NB4 (cell line): ENCODE results near the gene SLC22A23.

Experiments
- DNase-seq: peaks from one replicate; pipeline ENCODE4 v3.0.0; 2010; ENCODE audit warnings: low read depth
- H3K4me3 ChIP-seq: one replicate; pipeline ENCODE4 v1.5.1; 2011; ENCODE audit warnings: mild to moderate bottlenecking, low read depth, low read length, moderate library complexity
- MYC ChIP-seq: IDR thresholded peaks from 2 replicates; pipeline ENCODE4 v1.6.1; 2011; ENCODE audit warnings: low read depth, low read length
- POLR2A ChIP-seq: IDR thresholded peaks from 2 replicates; pipeline ENCODE4 v1.6.1; 2011; ENCODE audit warnings: mild to moderate bottlenecking; ENCODE audit not compliant: insufficient read length; ENCODE audit errors: extremely low read depth
- TF ChIP-seq, protein P1 (sequence below): IDR thresholded peaks from 2 replicates; pipeline ENCODE4 v1.6.1; 2011; ENCODE audit warnings: low read depth, low read length
- TF ChIP-seq, protein P2 (sequence below): IDR thresholded peaks from one replicate; pipeline ENCODE4 v1.5.1; 2012; ENCODE audit warnings: low read depth, low read length

The SLC22A23 gene

DNA sequence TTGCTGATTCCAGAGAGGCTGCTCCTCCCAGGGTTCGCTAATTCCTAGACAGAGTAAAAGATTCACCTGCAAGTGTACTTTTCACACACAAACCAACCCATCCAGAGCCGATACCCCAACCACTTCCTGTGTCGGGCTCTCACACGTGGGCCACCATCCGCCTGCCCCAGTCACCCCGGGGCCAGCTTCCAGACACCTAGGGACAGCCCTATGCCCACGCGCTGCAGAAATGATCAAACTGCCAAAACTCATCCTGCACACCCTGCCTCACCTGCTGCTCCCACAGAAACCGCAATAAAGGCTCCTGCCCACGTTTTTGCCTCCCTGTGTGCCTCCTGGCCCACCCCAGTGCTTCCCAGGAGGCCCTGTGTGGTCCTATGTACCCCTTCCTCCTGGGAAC is 138.6 kb downstream of the SLC22A23 start:
- H3K4me3 ChIP-seq = no peak overlapping the region
- TF ChIP-seq, protein P1, sequence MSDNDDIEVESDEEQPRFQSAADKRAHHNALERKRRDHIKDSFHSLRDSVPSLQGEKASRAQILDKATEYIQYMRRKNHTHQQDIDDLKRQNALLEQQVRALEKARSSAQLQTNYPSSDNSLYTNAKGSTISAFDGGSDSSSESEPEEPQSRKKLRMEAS = no peak
- TF ChIP-seq MYC (no peak), POLR2A (no peak)
- TF ChIP-seq, protein P2, sequence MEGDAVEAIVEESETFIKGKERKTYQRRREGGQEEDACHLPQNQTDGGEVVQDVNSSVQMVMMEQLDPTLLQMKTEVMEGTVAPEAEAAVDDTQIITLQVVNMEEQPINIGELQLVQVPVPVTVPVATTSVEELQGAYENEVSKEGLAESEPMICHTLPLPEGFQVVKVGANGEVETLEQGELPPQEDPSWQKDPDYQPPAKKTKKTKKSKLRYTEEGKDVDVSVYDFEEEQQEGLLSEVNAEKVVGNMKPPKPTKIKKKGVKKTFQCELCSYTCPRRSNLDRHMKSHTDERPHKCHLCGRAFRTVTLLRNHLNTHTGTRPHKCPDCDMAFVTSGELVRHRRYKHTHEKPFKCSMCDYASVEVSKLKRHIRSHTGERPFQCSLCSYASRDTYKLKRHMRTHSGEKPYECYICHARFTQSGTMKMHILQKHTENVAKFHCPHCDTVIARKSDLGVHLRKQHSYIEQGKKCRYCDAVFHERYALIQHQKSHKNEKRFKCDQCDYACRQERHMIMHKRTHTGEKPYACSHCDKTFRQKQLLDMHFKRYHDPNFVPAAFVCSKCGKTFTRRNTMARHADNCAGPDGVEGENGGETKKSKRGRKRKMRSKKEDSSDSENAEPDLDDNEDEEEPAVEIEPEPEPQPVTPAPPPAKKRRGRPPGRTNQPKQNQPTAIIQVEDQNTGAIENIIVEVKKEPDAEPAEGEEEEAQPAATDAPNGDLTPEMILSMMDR = no peak
- no peak for DNase-seq

DNA sequence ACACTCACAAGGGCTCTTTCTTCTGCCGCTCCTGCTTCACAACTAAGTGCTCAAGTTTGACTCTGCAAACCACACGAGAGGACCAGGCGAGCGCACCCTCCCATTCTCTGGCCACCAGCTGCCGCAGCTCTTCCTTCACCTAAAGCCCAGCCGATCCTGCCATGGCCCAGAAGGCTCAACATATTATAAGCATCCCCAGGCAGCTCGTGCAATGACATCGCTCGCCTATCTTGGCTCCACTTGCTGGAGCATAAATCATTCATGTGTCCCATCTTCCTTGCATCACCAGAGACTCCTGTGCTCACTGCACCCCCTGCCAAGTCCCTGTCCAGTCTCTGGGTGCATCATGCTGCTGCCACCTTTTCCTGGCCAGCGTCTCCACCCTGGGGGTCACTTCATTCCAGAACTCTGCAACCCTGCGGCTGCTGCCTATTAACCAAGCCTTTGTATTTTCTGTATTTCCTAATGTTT is 139.1 kb downstream of the SLC22A23 start:
- DNase-seq = no peak
- no peak for TF ChIP-seq MYC
- TF ChIP-seq, protein P2 = no peak
- TF ChIP-seq, protein P1 = no peak
- no peak for TF ChIP-seq POLR2A
- no peak overlapping the region for H3K4me3 ChIP-seq

DNA sequence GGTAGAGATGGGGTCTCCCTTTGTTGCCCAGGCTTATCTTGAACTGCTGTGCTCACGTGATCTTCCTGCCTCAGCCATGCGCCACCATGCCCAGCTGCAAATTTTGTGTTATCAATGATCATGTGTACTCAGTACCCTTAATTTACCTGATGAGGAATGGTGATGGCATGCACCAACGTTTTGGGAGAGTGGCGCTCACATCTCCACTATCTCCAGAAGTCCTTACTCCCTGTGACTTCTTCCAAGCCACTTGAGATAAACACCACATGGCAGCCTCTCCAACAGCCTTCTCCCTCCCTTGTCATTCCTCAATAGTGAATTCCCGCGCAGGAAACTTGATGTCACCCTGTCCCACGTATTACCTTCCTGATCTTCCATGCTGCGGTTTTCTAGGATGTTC is 140.0 kb downstream of the SLC22A23 start:
- TF ChIP-seq POLR2A (no peak), MYC (no peak)
- TF ChIP-seq, protein P1 = no peak
- TF ChIP-seq, protein P2 = no peak
- no peak overlapping the region for H3K4me3 ChIP-seq
- no peak for DNase-seq

DNA sequence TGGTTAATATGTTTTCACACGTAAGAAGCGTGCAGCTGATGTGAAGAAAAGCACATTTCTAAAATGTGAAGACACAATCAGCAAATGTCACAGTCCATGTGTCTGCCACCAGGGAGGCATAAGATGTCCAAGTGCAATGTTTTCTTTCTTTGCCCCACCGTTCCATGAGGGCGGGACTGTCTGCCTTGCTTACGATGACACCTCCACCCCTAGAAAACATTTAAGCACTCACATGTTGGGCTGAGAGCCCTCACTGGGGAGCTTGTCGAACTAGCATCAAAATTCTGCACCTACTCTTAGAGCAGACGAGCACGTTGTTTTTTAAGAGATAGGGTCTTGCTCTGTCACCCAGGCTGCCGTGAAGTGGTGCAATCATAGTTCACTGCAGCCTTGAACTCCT is 140.5 kb downstream of the SLC22A23 start:
- TF ChIP-seq, protein P2 = no peak
- TF ChIP-seq POLR2A (no peak), MYC (no peak)
- TF ChIP-seq, protein P1 = no peak
- no peak for DNase-seq

DNA sequence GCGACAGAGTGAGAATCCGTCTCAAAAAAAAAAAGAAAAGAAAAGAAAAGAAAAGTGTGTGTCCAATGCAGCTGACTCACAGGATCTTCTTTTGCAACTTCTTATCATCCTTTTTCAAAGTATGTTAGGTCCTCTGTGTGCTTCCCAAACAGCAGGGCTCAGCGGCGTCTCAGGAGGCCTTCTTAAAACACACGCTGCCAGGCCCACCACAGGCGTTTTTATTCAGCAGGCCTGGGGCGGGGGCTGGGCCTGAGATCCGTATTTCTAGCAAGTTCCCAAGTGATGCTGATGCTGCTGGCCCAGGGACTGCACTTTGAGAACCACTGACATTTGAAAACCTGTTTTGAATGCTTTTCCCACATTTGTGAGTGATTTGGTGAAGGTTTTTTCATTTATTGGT is 141.0 kb downstream of the SLC22A23 start:
- TF ChIP-seq MYC (no peak), POLR2A (no peak)
- TF ChIP-seq, protein P2 = no peak
- TF ChIP-seq, protein P1 = no peak
- no peak for DNase-seq
- H3K4me3 ChIP-seq = no peak overlapping the region

More for the DNA sequence above, 140.5 kb downstream of the SLC22A23 start:
- H3K4me3 ChIP-seq = no peak overlapping the region
